SK-N-SH (cell line): Measurements from ENCODE around the gene ADGRA1. TPM values are rescaled to one million over a fixed set of nuclear protein-coding genes. Genes with fewer than 3 reads are reported as not detected.

ENCODE experiments used
- CTCF ChIA-PET: fragments of 300-600, 350-600 bp; formaldehyde crosslinking; extraction: SDS; loops from one replicate; lab custom pipeline; 2021; lab: Yijun Ruan, JAX
- POLR2A ChIA-PET: fragments of 350-600 bp; sonication (Branson Sonifier 250); formaldehyde crosslinking; extraction: SDS; loops from one replicate; lab custom pipeline; 2020; ENCODE audit warnings: antibody characterized with exemption, inconsistent platforms; lab: Yijun Ruan, JAX
- DNase-seq: peaks from one replicate; pipeline ENCODE4 v3.0.0; 2012
- H2AFZ ChIP-seq: fragments of 200-600 bp; sonication (generic); 2 replicates; pipeline ENCODE4 v1.8.1; 2016; ENCODE audit warnings: antibody characterized with exemption, mild to moderate bottlenecking, low read depth
- H3F3A ChIP-seq: fragments of 200-600 bp; sonication (generic); replicated peaks from 2 replicates; pipeline ENCODE3; 2016; ENCODE audit warnings: antibody characterized with exemption, mild to moderate bottlenecking; ENCODE audit not compliant: insufficient read depth
- H3K27ac ChIP-seq, 2 experiments: fragments of 200-500 bp in 1 of 2; fragments of 200-600 bp in 1 of 2; sonication (Bioruptor generic) in 1 of 2; sonication (generic), shearing (Covaris generic) in 1 of 2; 2 replicates each; pipeline versions ENCODE4 v1.5.1 to v1.6.1; 2014 to 2016; ENCODE audit warnings: low read depth in 2 of 2, inconsistent platforms in 1 of 2, low read length in 1 of 2, mild to moderate bottlenecking in 1 of 2, mixed read lengths in 1 of 2
- H3K27me3 ChIP-seq: fragments of 200-600 bp; sonication (generic), shearing (Covaris generic); 2 replicates; pipeline ENCODE4 v1.6.1; 2016; ENCODE audit warnings: mixed run types; ENCODE audit not compliant: insufficient read depth
- H3K36me3 ChIP-seq, 2 experiments: fragments of 200-500 bp in 1 of 2; fragments of 200-600 bp in 1 of 2; sonication (Bioruptor generic) in 1 of 2; sonication (generic) in 1 of 2; replicated peaks in 1 of 2; 2 replicates each; pipeline versions ENCODE3 to v1.5.1; 2014 to 2016; ENCODE audit warnings: low read length in 1 of 2, mild to moderate bottlenecking in 1 of 2; ENCODE audit not compliant: insufficient read depth in 2 of 2, control insufficient read depth in 1 of 2
- H3K4me1 ChIP-seq, 2 experiments: fragments of 200-500 bp in 1 of 2; fragments of 200-600 bp in 1 of 2; sonication (Bioruptor generic) in 1 of 2; sonication (generic), shearing (Covaris generic) in 1 of 2; 2 replicates each; pipeline versions ENCODE4 v1.5.1 to v1.6.1; 2014 to 2016; ENCODE audit warnings: low read depth in 1 of 2, low read length in 1 of 2, mixed run types in 1 of 2; ENCODE audit not compliant: insufficient read depth in 2 of 2, control insufficient read depth in 1 of 2
- H3K4me2 ChIP-seq: fragments of 200-600 bp; sonication (generic), shearing (Covaris generic); 2 replicates; pipeline ENCODE4 v1.6.1; 2017; ENCODE audit warnings: mixed run types
- H3K4me3 ChIP-seq, 2 experiments: fragments of 200-500 bp in 1 of 2; fragments of 200-600 bp in 1 of 2; sonication (Bioruptor generic) in 1 of 2; sonication (generic), shearing (Covaris generic) in 1 of 2; 2 replicates each; pipeline versions ENCODE4 v1.5.1 to v1.8.1; 2014 to 2016; ENCODE audit warnings: low read depth in 2 of 2, inconsistent platforms in 1 of 2, low read length in 1 of 2, mild to moderate bottlenecking in 1 of 2, mixed read lengths in 1 of 2, moderate library complexity in 1 of 2
- H3K79me2 ChIP-seq: fragments of 200-600 bp; sonication (generic); 2 replicates; pipeline ENCODE4 v1.8.1; 2017; ENCODE audit warnings: mild to moderate bottlenecking; ENCODE audit not compliant: insufficient read depth
- H3K9ac ChIP-seq: fragments of 200-600 bp; sonication (generic); 2 replicates; pipeline ENCODE4 v1.6.1; 2017; ENCODE audit warnings: mixed run types
- H3K9me2 ChIP-seq: fragments of 200-600 bp; sonication (generic); 2 replicates; pipeline ENCODE4 v1.6.1; 2017; ENCODE audit warnings: mixed run types
- H3K9me3 ChIP-seq: fragments of 200-600 bp; sonication (generic); 2 replicates; pipeline ENCODE4 v1.6.1; 2017; ENCODE audit warnings: mixed run types, mild to moderate bottlenecking, moderate library complexity
- H4K20me1 ChIP-seq: fragments of 200-600 bp; sonication (generic); 2 replicates; pipeline ENCODE4 v1.6.1; 2017; ENCODE audit warnings: mild to moderate bottlenecking, mixed run types; ENCODE audit not compliant: insufficient read depth
- EP300 ChIP-seq, 2 experiments: IDR thresholded peaks; 2 replicates each; pipeline versions ENCODE4 v1.4.0 to v1.6.1; 2012; ENCODE audit warnings: borderline replicate concordance in 1 of 2, low read depth in 1 of 2, low read length in 1 of 2
- EZH2phosphoT487 ChIP-seq: fragments of 200-600 bp; sonication (generic); IDR thresholded peaks from 2 replicates; pipeline ENCODE4 v1.6.1; 2017; ENCODE audit warnings: low read depth, mixed run types, mild to moderate bottlenecking, antibody characterized with exemption, moderate library complexity, borderline replicate concordance
- FOSL2 ChIP-seq: IDR thresholded peaks from 2 replicates; pipeline ENCODE4 v1.4.0; 2012; ENCODE audit warnings: low read depth, mild to moderate bottlenecking, moderate library complexity, borderline replicate concordance
- NFIC ChIP-seq: IDR thresholded peaks from 2 replicates; pipeline ENCODE4 v1.4.0; 2012; ENCODE audit warnings: borderline replicate concordance
- NRF1 ChIP-seq: IDR thresholded peaks from 2 replicates; pipeline ENCODE4 v1.6.1; 2012; ENCODE audit warnings: low read depth, mild to moderate bottlenecking, low read length
- RXRA ChIP-seq: IDR thresholded peaks from 2 replicates; pipeline ENCODE4 v1.4.0; 2012; ENCODE audit warnings: low read depth, mild to moderate bottlenecking, borderline replicate concordance
- TEAD4 ChIP-seq: IDR thresholded peaks from 2 replicates; pipeline ENCODE4 v1.4.0; 2012; ENCODE audit warnings: mild to moderate bottlenecking, borderline replicate concordance; ENCODE audit not compliant: insufficient read depth
- WGBS: methylation state at CpG from one replicate; pipeline ENCODE4 v1.1.6; 2017; ENCODE audit warnings: low lambda C conversion rate; 5-methylcytosine and 5-hydroxymethylcytosine counted together
- polyA plus RNA-seq, 3 experiments: library from polyadenylated mRNA; depleted of rRNA; stranded (reverse); fragments of >200 nt; gene quantifications; 2 replicates each; pipeline ENCODE4 v1.2.3, GENCODE V29; 2012
- TF ChIP-seq, protein P1 (sequence below): fragments of 150-350 bp; IDR thresholded peaks from 2 replicates; pipeline ENCODE4 v1.6.1; 2017; ENCODE audit warnings: antibody characterized with exemption, low read length, low read depth, borderline replicate concordance
- TF ChIP-seq, protein P2 (sequence below): IDR thresholded peaks from 2 replicates; pipeline ENCODE4 v1.4.0; 2012; ENCODE audit warnings: low read depth
- TF ChIP-seq, protein P3 (sequence below): fragments of 150-350 bp; IDR thresholded peaks from 2 replicates; pipeline ENCODE4 v1.6.1; 2016; ENCODE audit warnings: mild to moderate bottlenecking, low read depth, low read length

The ADGRA1 gene
- polyA plus RNA-seq, 1 of the 3 experiments (the other 2 are of a cell fraction): not detected

DNA sequence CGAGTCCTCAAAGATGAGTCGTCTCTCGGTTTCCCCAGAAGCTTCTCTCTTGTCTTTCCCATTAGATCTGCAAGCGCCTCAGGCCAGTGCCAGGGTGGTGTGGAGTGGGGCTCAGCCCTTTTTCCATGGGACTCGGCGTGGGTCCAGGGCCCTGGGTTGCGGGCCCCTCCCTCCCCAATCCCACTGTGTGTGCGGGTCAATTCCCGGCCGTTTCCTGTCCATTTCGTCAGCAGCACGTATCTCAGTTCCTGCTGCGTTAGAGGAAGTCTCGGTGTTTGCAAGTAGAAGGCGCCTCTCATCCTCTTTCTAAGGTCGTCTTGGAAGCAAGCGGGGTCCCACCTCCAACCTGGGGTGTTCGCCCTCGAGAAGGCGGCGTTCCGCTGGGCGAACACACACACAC is 25.1 kb upstream of the ADGRA1 start:
- no peak overlapping the region for H3K27ac ChIP-seq
- H2AFZ ChIP-seq: no peak overlapping the region
- H3K79me2 ChIP-seq: no peaks in the 10 kb centered on the region
- H4K20me1 ChIP-seq: no peaks in the 10 kb centered on the region
- TF ChIP-seq NRF1 (no peak), TEAD4 (no peak), RXRA (no peak), EZH2phosphoT487 (no peak), NFIC (no peak), EP300 (IDR thresholded peaks at IDR 0.05; ENCODE audit: borderline replicate concordance in 1 of 2, low read depth in 1 of 2, low read length in 1 of 2) (no peak)
- TF ChIP-seq, protein P1, sequence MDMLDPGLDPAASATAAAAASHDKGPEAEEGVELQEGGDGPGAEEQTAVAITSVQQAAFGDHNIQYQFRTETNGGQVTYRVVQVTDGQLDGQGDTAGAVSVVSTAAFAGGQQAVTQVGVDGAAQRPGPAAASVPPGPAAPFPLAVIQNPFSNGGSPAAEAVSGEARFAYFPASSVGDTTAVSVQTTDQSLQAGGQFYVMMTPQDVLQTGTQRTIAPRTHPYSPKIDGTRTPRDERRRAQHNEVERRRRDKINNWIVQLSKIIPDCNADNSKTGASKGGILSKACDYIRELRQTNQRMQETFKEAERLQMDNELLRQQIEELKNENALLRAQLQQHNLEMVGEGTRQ: no peak
- TF ChIP-seq, protein P2, sequence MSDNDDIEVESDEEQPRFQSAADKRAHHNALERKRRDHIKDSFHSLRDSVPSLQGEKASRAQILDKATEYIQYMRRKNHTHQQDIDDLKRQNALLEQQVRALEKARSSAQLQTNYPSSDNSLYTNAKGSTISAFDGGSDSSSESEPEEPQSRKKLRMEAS: no peak
- H3K9me2 ChIP-seq: no peaks in the 10 kb centered on the region
- 42% methylated on average over 23 of the region's 23 CpGs for WGBS
- no peaks in the 10 kb centered on the region for H3K4me1 ChIP-seq
- H3K4me3 ChIP-seq: no peak overlapping the region
- ChIA-PET CTCF (no interaction called here), POLR2A (no interaction called here)
- no peak overlapping the region for H3K4me2 ChIP-seq
- no peaks in the 10 kb centered on the region for H3K27me3 ChIP-seq
- DNase-seq: no peak
- H3F3A ChIP-seq: no peaks in the 10 kb centered on the region
- H3K9me3 ChIP-seq: no peaks in the 10 kb centered on the region
- no peaks in the 10 kb centered on the region for H3K36me3 ChIP-seq
- no peak overlapping the region for H3K9ac ChIP-seq

DNA sequence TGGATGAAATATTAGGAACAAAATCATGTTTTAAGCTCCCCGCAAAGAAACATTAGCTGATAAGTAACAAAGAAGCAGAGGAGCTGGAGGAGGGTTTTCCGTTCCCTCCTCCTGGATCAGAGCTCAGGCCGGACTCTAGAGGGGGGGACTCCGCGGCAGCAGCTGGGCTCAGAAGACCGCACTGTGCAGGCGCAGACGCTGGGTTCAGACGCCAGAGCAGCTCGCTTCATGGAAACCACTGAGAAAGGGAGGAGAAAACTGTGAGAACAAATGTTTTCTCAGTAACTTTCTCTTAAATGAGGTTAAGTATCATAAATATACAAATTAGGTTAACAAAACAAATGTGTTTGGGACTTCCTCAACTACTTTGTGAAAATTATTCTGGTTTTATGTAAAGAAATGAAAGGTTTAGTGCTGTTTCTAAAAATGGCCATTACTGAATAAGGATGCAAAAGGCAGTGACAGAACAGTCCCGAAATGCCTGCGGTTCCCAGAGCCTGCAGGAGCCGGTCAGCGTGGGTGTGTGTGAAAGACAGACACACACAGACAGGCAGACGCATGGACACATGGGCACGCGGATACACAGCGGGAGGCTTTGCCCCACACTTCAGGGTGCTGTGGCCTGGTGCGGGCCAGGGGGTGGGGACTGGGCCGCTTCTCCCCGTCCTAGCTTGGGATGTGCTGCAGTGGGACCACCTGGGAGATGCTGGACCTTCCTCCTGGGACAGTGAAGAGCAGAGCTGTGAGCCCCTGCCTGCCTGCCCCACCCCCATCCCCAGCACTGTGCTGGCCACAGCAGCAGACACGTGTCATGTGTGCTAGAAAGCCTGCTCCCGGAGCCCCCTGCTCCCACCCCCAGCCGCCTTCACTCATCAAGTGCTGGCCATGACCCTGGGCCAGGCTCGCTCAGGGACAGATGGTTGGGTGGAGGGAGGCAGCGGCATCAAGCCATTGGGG is 20.3 kb upstream of the ADGRA1 start:
- Histone ChIP-seq H3K27ac (no peak overlapping the region), H3K4me1 (peaks cover 0 to 2% of the 10 kb centered on the region in 2 experiments; a peak in 1 of 4 replicates), H4K20me1 (no peaks in the 10 kb centered on the region), H3K4me3 (no peak overlapping the region), H3K9ac (no peak overlapping the region), H2AFZ (no peak overlapping the region), H3K4me2 (no peak overlapping the region), H3K36me3 (no peaks in the 10 kb centered on the region), H3F3A (no peaks in the 10 kb centered on the region), H3K9me2 (no peaks in the 10 kb centered on the region), H3K9me3 (no peaks in the 10 kb centered on the region), H3K27me3 (no peaks in the 10 kb centered on the region), H3K79me2 (no peaks in the 10 kb centered on the region)
- TF ChIP-seq, protein P3, sequence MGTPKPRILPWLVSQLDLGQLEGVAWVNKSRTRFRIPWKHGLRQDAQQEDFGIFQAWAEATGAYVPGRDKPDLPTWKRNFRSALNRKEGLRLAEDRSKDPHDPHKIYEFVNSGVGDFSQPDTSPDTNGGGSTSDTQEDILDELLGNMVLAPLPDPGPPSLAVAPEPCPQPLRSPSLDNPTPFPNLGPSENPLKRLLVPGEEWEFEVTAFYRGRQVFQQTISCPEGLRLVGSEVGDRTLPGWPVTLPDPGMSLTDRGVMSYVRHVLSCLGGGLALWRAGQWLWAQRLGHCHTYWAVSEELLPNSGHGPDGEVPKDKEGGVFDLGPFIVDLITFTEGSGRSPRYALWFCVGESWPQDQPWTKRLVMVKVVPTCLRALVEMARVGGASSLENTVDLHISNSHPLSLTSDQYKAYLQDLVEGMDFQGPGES: no peak
- TF ChIP-seq FOSL2 (no peak), NRF1 (no peak)
- CTCF ChIA-PET: no interaction called here
- 72% methylated on average over 20 of the region's 26 CpGs for WGBS
- no peak for DNase-seq
- POLR2A ChIA-PET: interaction anchor here (0.8 kb wide), 1 partner anchor 125 kb away, joined by 3 read pairs; the partner anchor contains the start of gene CFAP46
